HepG2 (cell line): ENCODE measurements around the gene LARP1. TPM values are rescaled to one million over a fixed set of nuclear protein-coding genes. Genes with fewer than 3 reads are reported as not detected.
A peak's percentile ranks its signal among the peaks of the same experiment; 100 is the strongest.

Experiments used
- CC2D1A ChIP-seq: sonication (generic); formaldehyde crosslinking; IDR thresholded peaks from 2 replicates; pipeline ENCODE4 v1.8.1; 2023; ENCODE audit warnings: mild to moderate bottlenecking, missing genetic modification reagents
- CEBPB ChIP-seq: IDR thresholded peaks from 2 replicates; pipeline ENCODE4 v1.6.1; 2011; ENCODE audit warnings: low read depth, low read length, improper control_type of control experiment, borderline replicate concordance
- CSRNP2 ChIP-seq: sonication (generic); formaldehyde crosslinking; conservative IDR thresholded peaks from 2 replicates; pipeline ENCODE4 v1.8.0; 2022; ENCODE audit warnings: low read depth, missing genetic modification reagents
- FOXA1 ChIP-seq, 2 experiments: fragments of 450-650 bp in 1 of 2; sonication (generic) in 1 of 2; formaldehyde crosslinking in 1 of 2; IDR thresholded peaks; 2 replicates each; pipeline versions ENCODE4 v1.4.0 to v1.6.1; 2016 to 2020; ENCODE audit warnings: missing genetic modification reagents in 1 of 2
- GABPA ChIP-seq, 2 experiments: IDR thresholded peaks; 2 replicates each; pipeline ENCODE4 v1.6.1; 2011 to 2016; ENCODE audit warnings: low read depth in 2 of 2, low read length in 1 of 2, missing biosample characterization in 1 of 2, missing genetic modification characterization in 1 of 2
- GMEB2 ChIP-seq: IDR thresholded peaks from 2 replicates; pipeline ENCODE4 v1.6.1; 2016; ENCODE audit warnings: missing biosample characterization, missing genetic modification reagents, low read depth
- HMGA1 ChIP-seq: sonication (generic); formaldehyde crosslinking; conservative IDR thresholded peaks from 2 replicates; pipeline ENCODE4 v1.4.0; 2020; ENCODE audit warnings: missing genetic modification reagents
- KAT2B ChIP-seq: fragments of 150-350 bp; IDR thresholded peaks from 2 replicates; pipeline ENCODE4 v1.6.1; 2014; ENCODE audit warnings: low read depth, low read length, borderline replicate concordance
- NKX3-1 ChIP-seq: sonication (generic); formaldehyde crosslinking; IDR thresholded peaks from 2 replicates; pipeline ENCODE4 v1.5.0; 2020; ENCODE audit warnings: missing genetic modification reagents
- NR3C1 ChIP-seq: sonication (generic); formaldehyde crosslinking; IDR thresholded peaks from 2 replicates; pipeline ENCODE4 v1.4.0; 2020; ENCODE audit warnings: missing genetic modification reagents
- PLRG1 ChIP-seq: fragments of 450-650 bp; conservative IDR thresholded peaks from 2 replicates; pipeline ENCODE4 v1.6.1; 2016
- POLR2A ChIP-seq, 2 experiments: IDR thresholded peaks; 2 replicates each; pipeline ENCODE4 v1.6.1; 2011; ENCODE audit warnings: low read depth in 2 of 2, low read length in 2 of 2, mild to moderate bottlenecking in 1 of 2, moderate library complexity in 1 of 2; ENCODE audit not compliant: insufficient read depth in 1 of 2
- RARG ChIP-seq: sonication (generic); formaldehyde crosslinking; IDR thresholded peaks from 2 replicates; pipeline ENCODE4 v1.4.0; 2020; ENCODE audit warnings: low read depth, mild to moderate bottlenecking, missing genetic modification reagents
- SPEN ChIP-seq: sonication (generic); formaldehyde crosslinking; IDR thresholded peaks from 2 replicates; pipeline ENCODE4 v1.5.1; 2020; ENCODE audit warnings: low read depth, mild to moderate bottlenecking, missing genetic modification reagents
- THYN1 ChIP-seq: sonication (generic); formaldehyde crosslinking; IDR thresholded peaks from 2 replicates; pipeline ENCODE4 v1.8.1; 2023; ENCODE audit warnings: low read depth, mild to moderate bottlenecking, moderate library complexity, missing genetic modification reagents, borderline replicate concordance
- ZFP36L2 ChIP-seq: sonication (generic); formaldehyde crosslinking; IDR thresholded peaks from 2 replicates; pipeline ENCODE4 v1.4.0; 2020; ENCODE audit warnings: missing genetic modification reagents
- ZFP82 ChIP-seq: sonication (generic); formaldehyde crosslinking; IDR thresholded peaks from 2 replicates; pipeline ENCODE4 v1.5.1; 2020; ENCODE audit warnings: mild to moderate bottlenecking, missing genetic modification reagents, borderline replicate concordance
- ZNF143 ChIP-seq: sonication (generic); formaldehyde crosslinking; IDR thresholded peaks from 2 replicates; pipeline ENCODE4 v1.4.0; 2020; ENCODE audit warnings: missing genetic modification reagents
- ZNF280D ChIP-seq: sonication (generic); formaldehyde crosslinking; IDR thresholded peaks from 2 replicates; pipeline ENCODE4 v1.5.1; 2020; ENCODE audit warnings: mild to moderate bottlenecking, missing genetic modification reagents
- ZNF329 ChIP-seq: sonication (generic); formaldehyde crosslinking; IDR thresholded peaks from 2 replicates; pipeline ENCODE4 v1.9.0; 2021; ENCODE audit warnings: low read depth, mild to moderate bottlenecking, missing genetic modification reagents
- ZNF441 ChIP-seq: sonication (generic); formaldehyde crosslinking; IDR thresholded peaks from 2 replicates; pipeline ENCODE4 v1.7.0; 2021; ENCODE audit warnings: missing genetic modification reagents, borderline replicate concordance
- ZNF460 ChIP-seq: sonication (generic); formaldehyde crosslinking; IDR thresholded peaks from 2 replicates; pipeline ENCODE4 v1.5.1; 2020; ENCODE audit warnings: missing genetic modification reagents, mild to moderate bottlenecking, borderline replicate concordance
- ZNF569 ChIP-seq: sonication (generic); formaldehyde crosslinking; IDR thresholded peaks from 2 replicates; pipeline ENCODE4 v1.5.0; 2020; ENCODE audit warnings: mild to moderate bottlenecking, missing genetic modification reagents, moderate library complexity, borderline replicate concordance
- ZNF660 ChIP-seq: sonication (generic); formaldehyde crosslinking; IDR thresholded peaks from 2 replicates; pipeline ENCODE4 v1.5.1; 2020; ENCODE audit warnings: mild to moderate bottlenecking, low read depth, missing genetic modification reagents, borderline replicate concordance
- ZNF792 ChIP-seq: IDR thresholded peaks from 2 replicates; pipeline ENCODE4 v1.6.1; 2016
- polyA plus RNA-seq, 8 experiments: library from polyadenylated mRNA; depleted of rRNA in 3 of 8; stranded (reverse) in 7 of 8; unstranded in 1 of 8; fragments of >200 nt; fragmentation: Illumina TruSeq in 4 of 8; extraction: Trizol in 4 of 8; gene quantifications; 2 replicates each; pipeline versions ENCODE4 v1.2.1 to v1.2.3, GENCODE V29; 2011 to 2016; ENCODE audit warnings: low read depth in 4 of 8, missing spikeins in 1 of 8, mixed read lengths in 1 of 8; ENCODE audit not compliant: insufficient read depth in 1 of 8
- total RNA-seq, 5 experiments: library from RNA; depleted of rRNA; stranded (reverse); fragments of >200 nt; fragmentation: Illumina TruSeq; extraction: Trizol; gene quantifications; 2 replicates each; pipeline ENCODE4 v1.2.3, GENCODE V29; 2016; ENCODE audit warnings: low read depth in 1 of 5

LARP1 gene
- total and polyA plus RNA-seq, 2 of the 13 experiments (the other 11 are each of a cell fraction or from before 2014, with no cell fraction given), result 45.2 to 61.4 TPM

- TF ChIP-seq ZNF660 (CRISPR knock-in tag) (no peak), ZNF329 (no peak), ZNF441 (CRISPR knock-in tag) (no peak), CSRNP2 (no peak), ZNF460 (no peak), CC2D1A (CRISPR knock-in tag) (no peak), RARG (CRISPR knock-in tag) (no peak), NR3C1 (CRISPR knock-in tag) (no peak), SPEN (no peak), NKX3-1 (CRISPR knock-in tag) (no peak), ZNF280D (no peak), KAT2B (no peak), GABPA (IDR thresholded peaks at IDR 0.05; ENCODE audit: low read depth, low read length) (no peak), GABPA (CRISPR knock-in tag; IDR thresholded peaks at IDR 0.05; ENCODE audit: low read depth) (no peak), ZNF792 (CRISPR knock-in tag) (no peak), ZNF569 (no peak), ZFP82 (CRISPR knock-in tag) (no peak), ZFP36L2 (no peak), CEBPB (no peak), FOXA1 (IDR thresholded peaks at IDR 0.05) (no peak), FOXA1 (CRISPR knock-in tag; IDR thresholded peaks at IDR 0.05) (peak; percentile 35; the same call in 1 of the 2 replicates), GMEB2 (CRISPR knock-in tag) (no peak), POLR2A (IDR thresholded peaks at IDR 0.05; ENCODE audit: insufficient read depth in 1 of 2, low read depth in 2 of 2, low read length in 2 of 2) (0 out of 4 replicates have a peak, but pooled peaks of 1 of the 2 experiments have one; percentile 18), PLRG1 (no peak), HMGA1 (CRISPR knock-in tag) (no peak), THYN1 (CRISPR knock-in tag) (no peak), ZNF143 (CRISPR knock-in tag) (no peak)
These were observed 42.4 kb upstream of the LARP1 start (continued) for GRCh38 chr5:154712518-154713437.
